ENCODE data around the gene MIPOL1. TPM values are rescaled to one million over a fixed set of nuclear protein-coding genes. Genes with fewer than 3 reads are reported as not detected.
A peak's percentile ranks its signal among the peaks of the same experiment; 100 is the strongest.

Gene MIPOL1
- total and polyA plus RNA-seq, 3 donors from 2014 or later = 9.0 to 38.8 (median 31.6) TPM

GRCh38 chr14:37596790-37597472, 399.2 kb downstream of the MIPOL1 start:
- intact Hi-C loops (cut with DNase I; ENCODE audit: low total_unique reads) = loop anchor here (10.0 kb wide), 1 partner anchor 342 kb away; no protein-coding TSS in a partner anchor
- Histone ChIP-seq H3K4me1 (peaks cover 14% of the 10 kb centered on the region), H3K27ac (no peak overlapping the region), H3K36me3 (ENCODE audit: low read depth, missing control alignments) (no peaks in the 10 kb centered on the region), H3K4me3 (no peak overlapping the region), H3K9me3 (no peaks in the 10 kb centered on the region), H3K27me3 (peaks cover 19% of the 10 kb centered on the region)
- TF ChIP-seq POLR2A (IDR thresholded peaks at IDR 0.05) (no peak), CTCF (IDR thresholded peaks at IDR 0.05) (no peak)
- DNase-seq = no peak
- WGBS, 2 donors = 16 to 22% methylated on average over 7 of the region's 7 CpGs

GRCh38 chr14:37597538-37597913, 399.8 kb downstream of the MIPOL1 start:
- Histone ChIP-seq H3K27me3 (peaks cover 14% of the 10 kb centered on the region), H3K4me3 (no peak overlapping the region), H3K36me3 (ENCODE audit: low read depth, missing control alignments) (no peaks in the 10 kb centered on the region), H3K4me1 (peaks cover 15% of the 10 kb centered on the region), H3K9me3 (no peaks in the 10 kb centered on the region), H3K27ac (no peak overlapping the region)
- peak; percentile 30 for DNase-seq
- 11 to 12% methylated on average over 20 of the region's 20 CpGs for WGBS, 2 donors
- TF ChIP-seq CTCF (IDR thresholded peaks at IDR 0.05) (peak in 1 of 3 experiments; percentile 34), POLR2A (IDR thresholded peaks at IDR 0.05) (no peak)
- intact Hi-C loops (cut with DNase I; ENCODE audit: low total_unique reads) = loop anchor here (10.0 kb wide), 1 partner anchor 343 kb away; no protein-coding TSS in a partner anchor

- Histone ChIP-seq H3K27me3 (peaks cover 10% of the 10 kb centered on the region), H3K27ac (no peak overlapping the region), H3K4me3 (peak overlapping the region; percentile 19 to 38), H3K4me1 (peaks cover 15% of the 10 kb centered on the region), H3K9me3 (no peaks in the 10 kb centered on the region), H3K36me3 (ENCODE audit: low read depth, missing control alignments) (no peaks in the 10 kb centered on the region)
- intact Hi-C loops (cut with DNase I; ENCODE audit: low total_unique reads) = loop anchor here (10.0 kb wide), 1 partner anchor 343 kb away; no protein-coding TSS in a partner anchor
- TF ChIP-seq POLR2A (IDR thresholded peaks at IDR 0.05) (no peak), CTCF (IDR thresholded peaks at IDR 0.05) (no peak)
- DNase-seq = peak; percentile 21
- 4% methylated on average over 23 to 38 of the region's 50 CpGs for WGBS, 2 donors
Measured at GRCh38 chr14:37597914-37598746, 400.4 kb downstream of the MIPOL1 start.

GRCh38 chr14:37598747-37599506, 401.2 kb downstream of the MIPOL1 start:
- TF ChIP-seq POLR2A (IDR thresholded peaks at IDR 0.05) (no peak), CTCF (IDR thresholded peaks at IDR 0.05) (no peak)
- H3K36me3 ChIP-seq (ENCODE audit: low read depth, missing control alignments) = no peaks in the 10 kb centered on the region
- no peak for DNase-seq
- peaks cover 15% of the 10 kb centered on the region for H3K4me1 ChIP-seq
- peak overlapping the region; percentile 19 to 38 for H3K4me3 ChIP-seq
- peaks cover 10% of the 10 kb centered on the region for H3K27me3 ChIP-seq
- intact Hi-C loops (cut with DNase I; ENCODE audit: low total_unique reads) = loop anchor here (10.0 kb wide), 1 partner anchor 344 kb away; no protein-coding TSS in a partner anchor
- 9 to 11% methylated on average over 22 to 36 of the region's 36 CpGs for WGBS, 2 donors
- H3K9me3 ChIP-seq = no peaks in the 10 kb centered on the region
- H3K27ac ChIP-seq = no peak overlapping the region
